Motor neuron (in vitro differentiated cells): ENCODE data around the gene MINAR1. TPM values are rescaled to one million over a fixed set of nuclear protein-coding genes. Genes with fewer than 3 reads are reported as not detected.

Source experiments
- ATAC-seq, 8 experiments: fragments of 200-7000 bp; cut with Tn5 transposase; replicated peaks in 6 of 8; 2 replicates each; pipeline ENCODE4 v1.8.0; 2021; ENCODE audit warnings: mild to moderate bottlenecking in 8 of 8, moderate library complexity in 8 of 8
- H3K27ac ChIP-seq, 2 donors: fragments of 250-450 bp; sonication (Bioruptor Pico); 2 replicates each; pipeline ENCODE4 v1.9.0; 2021; ENCODE audit warnings: antibody characterized with exemption in 2 of 2, mild to moderate bottlenecking in 2 of 2, moderate library complexity in 1 of 2
- H3K4me1 ChIP-seq, 2 donors: fragments of 250-450 bp; sonication (Bioruptor Pico); replicated peaks in 1 of 2; 2 replicates each; pipeline ENCODE4 v1.6.1; 2021; ENCODE audit warnings: antibody characterized with exemption in 2 of 2, mild to moderate bottlenecking in 2 of 2, moderate library complexity in 1 of 2
- H3K4me3 ChIP-seq, 5 donors: fragments of 250-450 bp; sonication (Bioruptor Pico); 2 replicates each; pipeline ENCODE4 v1.9.0; 2021; ENCODE audit warnings: antibody characterized with exemption in 5 of 5, mild to moderate bottlenecking in 5 of 5, moderate library complexity in 4 of 5
- WGBS, 10 experiments: fragments of 450-650 bp; shearing (Covaris generic); methylation state at CpG; one replicate each; pipeline ENCODE4 v1.0.0; 2022; 5-methylcytosine and 5-hydroxymethylcytosine counted together
- in situ Hi-C, 9 experiments: fragments of 400-800 bp; cut with MboI; loops; one replicate each; pipeline ENCODE4 v1.15.0; 2021; ENCODE audit warnings: low sequenced_read_pairs in 9 of 9, low pct_unique_long_range_greater_than_20kb in 2 of 9; ENCODE audit not compliant: unreplicated experiment in 9 of 9
- total RNA-seq, 8 experiments: library from RNA; unstranded; fragments of 300-600 nt; gene quantifications; 2 replicates each; pipeline versions ENCODE4 v1.2.3 to v1.2.4, GENCODE V29; 2022

The MINAR1 gene
- total RNA-seq: 10 to 100 TPM in 2 of 8 experiments, 1 to 10 TPM in 6; 1.4 to 18.6 (median 8.1) TPM

DNA sequence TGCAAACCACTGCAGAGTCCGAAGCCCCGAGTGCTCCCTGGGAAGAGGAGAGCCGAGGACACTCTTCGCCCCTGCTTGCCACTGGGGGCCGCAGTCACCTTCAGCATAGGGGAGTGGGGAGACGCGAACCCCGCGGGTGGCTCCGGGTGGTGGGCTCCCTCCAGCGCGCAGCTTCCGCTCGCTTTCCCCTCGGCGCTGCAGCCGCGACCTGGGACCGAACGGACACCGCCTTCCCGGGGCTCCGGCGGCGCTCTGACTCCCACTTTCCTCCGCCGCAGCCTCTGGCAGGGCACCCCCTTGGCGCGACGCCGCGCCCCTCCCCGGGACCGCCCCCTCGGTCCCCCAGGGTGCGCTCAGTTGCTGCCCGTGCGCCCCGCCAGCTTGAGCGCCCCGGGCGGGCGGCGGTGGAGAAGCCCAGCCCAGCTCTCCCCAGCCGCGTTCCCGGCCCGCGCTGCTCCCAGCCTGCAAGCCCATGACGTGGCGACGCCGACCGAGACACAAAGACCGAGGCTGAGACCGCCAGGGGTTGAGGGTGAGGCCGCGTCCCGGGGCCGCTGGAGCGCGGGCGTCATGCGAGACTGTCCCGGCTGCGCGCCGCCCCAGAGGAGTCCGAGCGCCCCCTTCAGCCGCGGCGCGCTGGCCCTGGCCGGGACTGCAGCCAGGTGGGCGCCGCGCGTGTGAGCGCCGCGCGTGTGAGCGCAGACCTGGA lies at the start of gene MINAR1:
TSS of gene MINAR1 (plus strand) at position 701 of the 709 bp plus-strand sequence. CDS start 23,812 bp downstream, outside the sequence.
- WGBS, 10 experiments: no CpG with 5 or more reads among the region's 84 CpGs
- H3K4me3 ChIP-seq: peak within 1 kb of the TSS; percentile 37 to 66 (median 63)
- in situ Hi-C loops: no loop called here
- ATAC-seq: peak; percentile 81 to 90 (median 82)
- peaks cover 6 to 7% of the 10 kb centered on the region in 2 donors for H3K4me1 ChIP-seq
- H3K27ac ChIP-seq: peak within 1 kb of the TSS; percentile 2 to 3

GRCh38 chr15:79394231-79394630 lies 37.9 kb upstream of the MINAR1 start:
- H3K4me3 ChIP-seq: no peak overlapping the region
- in situ Hi-C loops: no loop called here
- H3K27ac ChIP-seq: no peak overlapping the region
- WGBS, 10 experiments: 16 to 100% (median 87%) methylated on average over 1 to 4 of the region's 4 CpGs; no CpG with 5 or more reads in 1 of the 10 experiments
- no peaks in the 10 kb centered on the region for H3K4me1 ChIP-seq
- ATAC-seq: peak in 2 of 8 experiments; percentile 48 to 52

DNA sequence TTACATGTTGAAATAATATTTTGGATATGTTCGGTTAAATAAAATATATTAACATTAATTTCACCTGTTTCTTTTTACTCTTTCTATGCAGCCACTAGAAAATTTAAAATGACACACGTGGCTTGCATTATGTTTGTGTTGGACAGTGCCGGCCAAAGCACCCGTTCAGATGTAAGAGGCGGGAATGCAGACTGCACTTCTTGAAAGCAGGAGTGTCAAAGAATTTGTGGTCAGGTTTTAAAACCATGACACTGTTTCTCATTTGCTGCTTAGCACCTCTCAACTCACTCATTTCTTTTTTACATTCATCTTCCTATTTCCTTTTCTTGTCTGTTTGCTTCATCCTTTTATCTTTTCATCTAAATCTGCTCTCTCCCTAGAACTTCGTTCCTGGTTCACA lies 35.3 kb upstream of the MINAR1 start:
- peak in 1 of 8 experiments; percentile 60 for ATAC-seq
- Histone ChIP-seq H3K4me3 (no peak overlapping the region), H3K27ac (no peak overlapping the region), H3K4me1 (no peaks in the 10 kb centered on the region)
- WGBS, 10 experiments: 35 to 87% (median 71%) methylated on average over 1 to 6 of the region's 6 CpGs
- in situ Hi-C loops: no loop called here

GRCh38 chr15:79397269-79397910 lies 34.7 kb upstream of the MINAR1 start:
- in situ Hi-C loops: no loop called here
- WGBS, 10 experiments: 0 to 100% (median 73%) methylated on average over 1 to 3 of the region's 3 CpGs
- no peak overlapping the region for H3K4me3 ChIP-seq

GRCh38 chr15:79399606-79400005 lies 32.5 kb upstream of the MINAR1 start:
- in situ Hi-C loops: no loop called here
- WGBS, 10 experiments: 83 to 100% (median 94%) methylated on average over 1 to 4 of the region's 4 CpGs; no CpG with 5 or more reads in 3 of the 10 experiments
- ATAC-seq: no peak
- Histone ChIP-seq H3K4me3 (no peak overlapping the region), H3K4me1 (no peaks in the 10 kb centered on the region), H3K27ac (no peak overlapping the region)

More at GRCh38 chr15:79397269-79397910, 34.7 kb upstream of the MINAR1 start:
- Histone ChIP-seq H3K27ac (no peak overlapping the region), H3K4me1 (no peaks in the 10 kb centered on the region)
- ATAC-seq: peak in 3 of 8 experiments; percentile 68 to 98 (median 89)

- Histone ChIP-seq H3K4me3 (no peak overlapping the region), H3K4me1 (peaks cover 0 to under 1% of the 10 kb centered on the region in 2 donors), H3K27ac (no peak overlapping the region)
- no peak for ATAC-seq
- in situ Hi-C loops: no loop called here
- 49 to 88% (median 62%) methylated on average over 1 to 3 of the region's 3 CpGs; no CpG with 5 or more reads in 4 of the 10 experiments for WGBS, 10 experiments
Observed at GRCh38 chr15:79400650-79401049, 31.5 kb upstream of the MINAR1 start.

DNA sequence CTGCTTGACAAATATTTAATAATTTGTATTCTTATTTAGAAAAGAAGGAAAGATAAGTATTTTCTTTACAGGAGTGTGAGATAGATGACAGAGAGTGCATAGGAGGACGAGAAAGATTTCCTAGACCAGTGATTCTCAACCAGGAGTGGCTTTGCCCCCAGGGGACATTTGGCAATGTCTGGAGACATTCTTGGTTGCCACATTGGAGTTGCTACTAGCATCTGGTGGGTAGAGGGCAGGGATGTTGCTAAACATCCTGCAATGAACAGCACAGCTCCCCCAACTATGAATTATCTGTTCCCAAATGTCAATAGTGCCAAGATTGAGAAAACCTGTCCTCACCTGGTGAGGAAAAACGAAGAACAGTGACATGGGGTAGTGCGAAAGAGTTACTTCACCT lies 30.8 kb upstream of the MINAR1 start:
- Histone ChIP-seq H3K4me3 (no peak overlapping the region), H3K27ac (no peak overlapping the region), H3K4me1 (peaks cover 1 to 7% of the 10 kb centered on the region in 2 donors)
- 0 to 100% (median 85%) methylated on average over 1 to 2 of the region's 3 CpGs; no CpG with 5 or more reads in 3 of the 10 experiments for WGBS, 10 experiments
- in situ Hi-C loops: no loop called here
- no peak for ATAC-seq

DNA sequence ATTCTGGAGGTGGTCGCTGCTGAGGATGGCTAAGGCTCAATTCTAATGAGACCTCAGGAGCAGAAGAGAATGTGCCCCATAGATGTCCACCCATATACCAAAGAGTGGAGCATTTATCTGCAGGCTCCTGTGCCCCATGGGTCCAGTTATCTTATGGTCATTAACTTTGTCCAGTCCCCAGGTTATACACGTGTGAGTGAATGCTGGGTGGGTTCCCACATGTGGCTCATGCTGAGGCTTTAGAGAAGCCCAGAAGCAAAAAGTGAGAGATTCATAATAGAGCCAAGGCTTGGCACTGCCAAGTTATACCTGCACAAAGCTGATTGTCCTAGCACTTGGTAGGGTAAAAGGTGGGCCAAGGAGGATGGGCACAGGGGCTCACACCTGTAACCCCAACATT lies 30.0 kb upstream of the MINAR1 start:
- 82 to 100% (median 89%) methylated on average over 1 to 2 of the region's 2 CpGs; no CpG with 5 or more reads in 6 of the 10 experiments for WGBS, 10 experiments
- peaks cover 10 to 13% of the 10 kb centered on the region in 2 donors for H3K4me1 ChIP-seq
- no peak overlapping the region for H3K4me3 ChIP-seq
- H3K27ac ChIP-seq: no peak overlapping the region
- ATAC-seq: no peak
- in situ Hi-C loops: no loop called here

DNA sequence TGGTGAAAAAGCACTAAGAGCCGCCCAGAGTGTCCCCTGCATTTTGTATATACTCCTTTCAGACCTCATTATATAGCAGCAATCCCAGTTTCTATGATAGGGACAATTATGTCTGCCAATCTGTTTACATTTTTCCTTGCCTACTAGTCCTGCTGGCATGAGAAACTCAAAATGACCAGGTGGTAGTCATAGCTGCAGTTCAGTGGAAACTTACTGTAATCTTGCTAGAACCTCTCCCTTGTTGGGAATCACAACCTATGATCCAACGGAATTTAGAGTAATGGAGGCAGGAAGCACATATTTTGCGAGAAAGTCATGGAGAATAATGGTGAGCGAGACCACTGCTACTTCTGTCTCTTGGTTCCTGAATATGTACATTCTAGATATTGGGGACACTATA lies 28.6 kb upstream of the MINAR1 start:
- in situ Hi-C loops: no loop called here
- Histone ChIP-seq H3K4me3 (no peak overlapping the region), H3K27ac (no peak overlapping the region), H3K4me1 (peaks cover 13 to 15% of the 10 kb centered on the region in 2 donors)
- 0 to 100% (median 92%) methylated on average over 1 to 4 of the region's 4 CpGs; no CpG with 5 or more reads in 2 of the 10 experiments for WGBS, 10 experiments
- no peak for ATAC-seq

- 30 to 100% (median 61%) methylated on average over 1 to 3 of the region's 3 CpGs; no CpG with 5 or more reads in 4 of the 10 experiments for WGBS, 10 experiments
- Histone ChIP-seq H3K4me1 (peaks cover 18 to 36% of the 10 kb centered on the region in 2 donors), H3K27ac (no peak overlapping the region), H3K4me3 (no peak overlapping the region)
- ATAC-seq: peak in 2 of 8 experiments; percentile 7 to 24
- in situ Hi-C loops: no loop called here
Observed at GRCh38 chr15:79406210-79406609, 25.9 kb upstream of the MINAR1 start.

- Histone ChIP-seq H3K4me3 (no peak overlapping the region), H3K4me1 (peaks cover 18 to 36% of the 10 kb centered on the region in 2 donors), H3K27ac (no peak overlapping the region)
- peak in 1 of 8 experiments; percentile 30 for ATAC-seq
- 35 to 100% (median 79%) methylated on average over 2 to 5 of the region's 5 CpGs; no CpG with 5 or more reads in 4 of the 10 experiments for WGBS, 10 experiments
- in situ Hi-C loops: no loop called here
Observed at GRCh38 chr15:79408041-79408440, 24.1 kb upstream of the MINAR1 start.

DNA sequence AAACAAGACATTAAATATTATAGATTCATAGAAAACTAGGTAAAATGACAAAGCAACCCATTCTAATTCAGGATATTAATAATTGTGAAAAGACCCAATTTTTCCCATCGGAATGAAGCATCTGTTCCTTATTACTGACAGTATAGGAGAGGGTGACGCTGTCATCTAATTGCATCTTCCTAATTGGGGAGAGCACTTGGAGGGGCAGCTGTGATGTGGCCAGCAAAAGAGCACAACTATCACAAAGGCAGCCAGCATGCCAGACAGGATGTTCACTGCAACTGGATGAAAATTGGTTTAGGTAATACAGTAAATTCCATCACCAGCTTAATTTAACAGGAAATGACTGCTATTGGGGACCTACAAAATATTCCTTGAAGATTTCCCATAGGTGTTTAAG lies 21.9 kb upstream of the MINAR1 start:
- WGBS, 10 experiments: 0 to 92% (median 75%) methylated on average over 1 to 2 of the region's 2 CpGs; no CpG with 5 or more reads in 4 of the 10 experiments
- peaks cover 18 to 36% of the 10 kb centered on the region in 2 donors for H3K4me1 ChIP-seq
- in situ Hi-C loops: no loop called here
- H3K27ac ChIP-seq: no peak overlapping the region
- ATAC-seq: peak in 2 of 8 experiments; percentile 45 to 57
- no peak overlapping the region for H3K4me3 ChIP-seq

GRCh38 chr15:79412010-79412409 lies 20.1 kb upstream of the MINAR1 start:
- 100% methylated on average over 1 to 2 of the region's 3 CpGs; no CpG with 5 or more reads in 7 of the 10 experiments for WGBS, 10 experiments
- Histone ChIP-seq H3K4me3 (no peak overlapping the region), H3K4me1 (peaks cover 6 to 27% of the 10 kb centered on the region in 2 donors), H3K27ac (no peak overlapping the region)
- in situ Hi-C loops: no loop called here
- ATAC-seq: no peak
